WTC11 (cell line): Measurements from ENCODE around the gene MGRN1. TPM values are rescaled to one million over a fixed set of nuclear protein-coding genes. Genes with fewer than 3 reads are reported as not detected.

Experiments used
- ATAC-seq: fragments of 200-7000 bp; cut with Tn5 transposase; 2 replicates; pipeline ENCODE4 v1.10.0; 2021; ENCODE audit warnings: mild to moderate bottlenecking, moderate library complexity
- Bru-seq: library from RNA; stranded (reverse); fragments of 400-500 nt; gene quantifications from one replicate; lab custom pipeline; 2021; lab: Mats Ljungman, UMichigan
- CTCF ChIA-PET: fragments of 300-600 bp; sonication (Branson Sonifier 250); formaldehyde crosslinking; loops from one replicate; lab custom pipeline; 2021; ENCODE audit warnings: antibody characterized with exemption; lab: Charles Lee
- POLR2A ChIA-PET: fragments of 350-600 bp; sonication (Branson Sonifier 250); formaldehyde crosslinking; loops from one replicate; lab custom pipeline; 2021; ENCODE audit warnings: antibody characterized with exemption; lab: Charles Lee
- DNase-seq: peaks from one replicate; pipeline ENCODE4 v3.0.0; 2021; ENCODE audit warnings: low spot score
- H3K27ac Mint-ChIP-seq: 2 replicates; pipeline ENCODE4 v1.8.0; 2021; ENCODE audit warnings: mixed read lengths
- H3K27me3 Mint-ChIP-seq: 2 replicates; pipeline ENCODE4 v1.8.0; 2021; ENCODE audit warnings: low read depth, mild to moderate bottlenecking, moderate library complexity, mixed read lengths
- H3K36me3 Mint-ChIP-seq: 2 replicates; pipeline ENCODE4 v1.8.0; 2021; ENCODE audit warnings: mixed read lengths
- H3K4me1 Mint-ChIP-seq: 2 replicates; pipeline ENCODE4 v1.8.0; 2022; ENCODE audit warnings: mixed read lengths
- H3K4me3 Mint-ChIP-seq: 2 replicates; pipeline ENCODE4 v1.8.0; 2021; ENCODE audit warnings: mild to moderate bottlenecking, moderate library complexity, mixed read lengths
- H3K9me3 Mint-ChIP-seq: 2 replicates; pipeline ENCODE4 v1.8.0; 2021; ENCODE audit warnings: mixed read lengths
- AFF4 ChIP-seq: sonication (generic); formaldehyde crosslinking; IDR thresholded peaks from 2 replicates; pipeline ENCODE4 v1.8.1; 2023; ENCODE audit warnings: mild to moderate bottlenecking, missing genetic modification reagents, borderline replicate concordance
- AR ChIP-seq: fragments of 250-450 bp; sonication (Bioruptor Pico); IDR thresholded peaks from 2 replicates; pipeline ENCODE4 v1.9.0; 2021; ENCODE audit warnings: mild to moderate bottlenecking
- ATF3 ChIP-seq: sonication (generic); formaldehyde crosslinking; conservative IDR thresholded peaks from 2 replicates; pipeline ENCODE4 v1.8.1; 2022; ENCODE audit warnings: mild to moderate bottlenecking, missing genetic modification reagents
- CTCF ChIP-seq: fragments of 200-600 bp; IDR thresholded peaks from 2 replicates; pipeline ENCODE4 v1.8.0; 2022; ENCODE audit warnings: antibody characterized with exemption
- E2F1 ChIP-seq: sonication (generic); formaldehyde crosslinking; IDR thresholded peaks from 2 replicates; pipeline ENCODE4 v1.8.0; 2022; ENCODE audit warnings: mild to moderate bottlenecking, missing genetic modification reagents
- FOXJ3 ChIP-seq: sonication (generic); formaldehyde crosslinking; IDR thresholded peaks from 2 replicates; pipeline ENCODE4 v1.9.0; 2021; ENCODE audit warnings: missing genetic modification reagents, mild to moderate bottlenecking, borderline replicate concordance
- FOXK1 ChIP-seq: sonication (generic); formaldehyde crosslinking; IDR thresholded peaks from 2 replicates; pipeline ENCODE4 v1.8.0; 2022; ENCODE audit warnings: mild to moderate bottlenecking, moderate library complexity, missing genetic modification reagents
- FOXP1 ChIP-seq: sonication (generic); formaldehyde crosslinking; IDR thresholded peaks from 2 replicates; pipeline ENCODE4 v1.8.0; 2022; ENCODE audit warnings: missing genetic modification reagents, mild to moderate bottlenecking, moderate library complexity, borderline replicate concordance
- GABPB1 ChIP-seq: sonication (generic); formaldehyde crosslinking; IDR thresholded peaks from 2 replicates; pipeline ENCODE4 v1.8.1; 2023; ENCODE audit warnings: mild to moderate bottlenecking, missing genetic modification reagents
- IRF2 ChIP-seq: sonication (generic); formaldehyde crosslinking; IDR thresholded peaks from 2 replicates; pipeline ENCODE4 v1.8.0; 2022; ENCODE audit warnings: low read depth, missing genetic modification reagents, borderline replicate concordance
- KAT7 ChIP-seq: sonication (generic); formaldehyde crosslinking; IDR thresholded peaks from 2 replicates; pipeline ENCODE4 v1.8.1; 2023; ENCODE audit warnings: missing genetic modification reagents, mild to moderate bottlenecking, borderline replicate concordance
- MAX ChIP-seq: sonication (generic); formaldehyde crosslinking; IDR thresholded peaks from 2 replicates; pipeline ENCODE4 v1.8.0; 2022; ENCODE audit warnings: mild to moderate bottlenecking, missing genetic modification reagents
- NFE2L1 ChIP-seq: sonication (generic); formaldehyde crosslinking; IDR thresholded peaks from 2 replicates; pipeline ENCODE4 v1.8.1; 2023; ENCODE audit warnings: missing genetic modification reagents
- NFYB ChIP-seq: sonication (generic); formaldehyde crosslinking; conservative IDR thresholded peaks from 2 replicates; pipeline ENCODE4 v1.8.0; 2022; ENCODE audit warnings: low read depth, missing genetic modification reagents
- OVOL2 ChIP-seq: fragments of 250-450 bp; sonication (Bioruptor Pico); IDR thresholded peaks from 2 replicates; pipeline ENCODE4 v1.9.0; 2021; ENCODE audit warnings: mild to moderate bottlenecking, borderline replicate concordance
- SMAD3 ChIP-seq: sonication (generic); formaldehyde crosslinking; IDR thresholded peaks from 2 replicates; pipeline ENCODE4 v1.8.0; 2022; ENCODE audit warnings: missing genetic modification reagents, mild to moderate bottlenecking, borderline replicate concordance
- SOX15 ChIP-seq: fragments of 250-450 bp; sonication (Bioruptor Pico); IDR thresholded peaks from 2 replicates; pipeline ENCODE4 v1.9.0; 2021; ENCODE audit warnings: mild to moderate bottlenecking
- SP1 ChIP-seq: sonication (generic); formaldehyde crosslinking; conservative IDR thresholded peaks from 2 replicates; pipeline ENCODE4 v1.8.1; 2022; ENCODE audit warnings: missing genetic modification reagents
- TEAD4 ChIP-seq: sonication (generic); formaldehyde crosslinking; IDR thresholded peaks from 2 replicates; pipeline ENCODE4 v1.8.0; 2022; ENCODE audit warnings: mild to moderate bottlenecking, missing genetic modification reagents
- USF1 ChIP-seq: sonication (generic); formaldehyde crosslinking; IDR thresholded peaks from 2 replicates; pipeline ENCODE4 v1.8.0; 2022; ENCODE audit warnings: mild to moderate bottlenecking, missing genetic modification reagents
- ZBTB21 ChIP-seq: sonication (generic); formaldehyde crosslinking; IDR thresholded peaks from 2 replicates; pipeline ENCODE4 v1.8.1; 2023; ENCODE audit warnings: mild to moderate bottlenecking, missing genetic modification reagents, borderline replicate concordance
- ZNF138 ChIP-seq: sonication (generic); formaldehyde crosslinking; conservative IDR thresholded peaks from 2 replicates; pipeline ENCODE4 v1.8.1; 2022; ENCODE audit warnings: mild to moderate bottlenecking, moderate library complexity, missing genetic modification reagents
- ZNF219 ChIP-seq: sonication (generic); formaldehyde crosslinking; IDR thresholded peaks from 2 replicates; pipeline ENCODE4 v1.8.0; 2023; ENCODE audit warnings: missing genetic modification reagents, mild to moderate bottlenecking, borderline replicate concordance
- long read RNA-seq, 3 experiments: library from RNA in 1 of 3; library from capped mRNA in 1 of 3; library from polyadenylated mRNA in 1 of 3; unstranded in 2 of 3; stranded (forward) in 1 of 3; transcript quantifications; one replicate each; pipeline ENCODE4 v2.0.0, GENCODE V29; 2021
- total RNA-seq: library from RNA; stranded (reverse); gene quantifications from 3 replicates; pipeline ENCODE4 v1.2.3, GENCODE V29; 2021

The MGRN1 gene
- total RNA-seq (79.4 to 88.8 TPM (median 80.7 TPM) in 3 replicates), Bru-seq, nascent RNA (percentile 58 among the genes with signal in this experiment)
- long read RNA-seq, experiment 1, full-length matches to known transcripts = 111 of 160 reads
- long read RNA-seq, experiment 1, partial matches to known transcripts = 9 of 160 reads
- long read RNA-seq, experiment 1, other reads (novel, unspliced or antisense) = 40 of 160 reads
- long read RNA-seq, experiment 2, transcript MGRN1-211 (16 exons, 1,665 nt) = major isoform, 11 of 50 reads
- long read RNA-seq, experiment 2, partial matches to known transcripts = 11 of 50 reads
- long read RNA-seq, experiment 2, other reads (novel, unspliced or antisense) = 23 of 50 reads
- long read RNA-seq, experiment 3 = 0 reads

- peak; percentile 93 for ATAC-seq
- Mint-ChIP-seq H3K4me1 (peaks cover 17% of the 10 kb centered on the region), H3K9me3 (0 out of 2 replicates have a peak, but pooled peaks cover 6% of the 10 kb centered on the region), H3K27me3 (no peaks in the 10 kb centered on the region), H3K4me3 (peak within 1 kb of the TSS; percentile 97), H3K27ac (peak within 1 kb of the TSS; percentile 97), H3K36me3 (peaks cover 16% of the 10 kb centered on the region)
- CTCF ChIA-PET = interaction anchor here (0.6 to 3.9 kb wide), 44 partner anchors 10 to 474 kb away, joined by 3 to 46 read pairs (median 6); partner anchors contain the start of genes ANKS3, CDIP1, DNAAF8 and HMOX2
- DNase-seq = peak; percentile 94
- POLR2A ChIA-PET = interaction anchor here (0.5 to 2.6 kb wide), 3 partner anchors 8 to 144 kb away, joined by 4 to 13 read pairs (median 6); partner anchors contain the start of gene CDIP1
- no peak for TF ChIP-seq FOXJ3
- TF ChIP-seq ZNF138 (CRISPR knock-in tag) = no peak
- no peak for TF ChIP-seq ZBTB21 (CRISPR knock-in tag)
- no peak for TF ChIP-seq OVOL2 (CRISPR knock-in tag)
- TF ChIP-seq IRF2 (CRISPR knock-in tag) = no peak
- no peak for TF ChIP-seq E2F1 (CRISPR knock-in tag)
- peak; percentile 84 for TF ChIP-seq CTCF
- no peak for TF ChIP-seq FOXP1 (CRISPR knock-in tag)
- no peak for TF ChIP-seq NFYB (CRISPR knock-in tag)
- TF ChIP-seq GABPB1 (CRISPR knock-in tag) = 0 out of 2 replicates have a peak, but pooled peaks have one; percentile 39
- no peak for TF ChIP-seq USF1
- no peak for TF ChIP-seq ATF3 (CRISPR knock-in tag)
- peak; percentile 56; the same call in 1 of the 2 replicates for TF ChIP-seq KAT7 (CRISPR knock-in tag)
- TF ChIP-seq AFF4 = no peak
- no peak for TF ChIP-seq SMAD3 (CRISPR knock-in tag)
- TF ChIP-seq ZNF219 = no peak
- TF ChIP-seq FOXK1 (CRISPR knock-in tag) = no peak
- TF ChIP-seq TEAD4 = no peak
- TF ChIP-seq NFE2L1 (CRISPR knock-in tag) = no peak
- no peak for TF ChIP-seq AR
- no peak for TF ChIP-seq SOX15 (CRISPR knock-in tag)
- TF ChIP-seq MAX (CRISPR knock-in tag) = peak; percentile 69
- TF ChIP-seq SP1 (CRISPR knock-in tag) = peak; percentile 81
Observed at GRCh38 chr16:4624015-4624826, at the start of gene MGRN1. Gene MGRN1 (plus strand): TSS chr16:4624826. CDS start chr16:4624961, 135 bp downstream.
